Measurements from ENCODE around the gene IL25. TPM values are rescaled to one million over a fixed set of nuclear protein-coding genes. Genes with fewer than 3 reads are reported as not detected.

IL25 gene
- total and polyA plus RNA-seq, 2 of the 4 experiments (the other 2 are of a cell fraction) = not detected

- no peak overlapping the region for H3K18ac ChIP-seq (ENCODE audit: low read depth, low read length)
- no peaks in the 10 kb centered on the region for H3K9me1 ChIP-seq (ENCODE audit: insufficient read depth, low read length)
- H2AK9ac ChIP-seq (replicated peaks; ENCODE audit: low read depth, low read length, poor library complexity) = no peak overlapping the region
- ChIA-PET CTCF (no interaction called here), POLR2A (ENCODE audit: unreplicated experiment) (no interaction called here)
- no peaks in the 10 kb centered on the region for H3K4me1 ChIP-seq (ENCODE audit: control insufficient read depth, insufficient read depth, low read length)
- no peak overlapping the region for H4K91ac ChIP-seq (ENCODE audit: insufficient read depth, low read depth, low read length)
- H3K36me3 ChIP-seq (ENCODE audit: control insufficient read depth, insufficient read depth, low read length) = no peaks in the 10 kb centered on the region
- no peak overlapping the region for H2BK15ac ChIP-seq (ENCODE audit: low read depth, low read length)
- DNase-seq (no peak), ATAC-seq (ENCODE audit: low read depth) (no peak)
- no peak overlapping the region for H2AK5ac ChIP-seq (ENCODE audit: low read depth, low read length)
- peaks cover 56% of the 10 kb centered on the region for H3K27me3 ChIP-seq (ENCODE audit: control insufficient read depth, insufficient read depth, low read length)
- no peak overlapping the region for H3K9ac ChIP-seq (ENCODE audit: low read depth, low read length)
- H3K9me3 ChIP-seq (ENCODE audit: control insufficient read depth, insufficient read depth, low read length) = no peaks in the 10 kb centered on the region
- H3K4me3 ChIP-seq (ENCODE audit: insufficient read depth, low read depth, low read length) = no peak overlapping the region
- dilution Hi-C loops (cut with HindIII; ENCODE audit: low sequenced_read_pairs, unreplicated experiment) = no loop called here
- no peak overlapping the region for H4K5ac ChIP-seq (ENCODE audit: low read depth, low read length)
- H3K79me1 ChIP-seq (ENCODE audit: low read depth in 1 of 2, low read length in 2 of 2) = no peaks in the 10 kb centered on the region
- TF ChIP-seq MAZ (IDR thresholded peaks at IDR 0.05; ENCODE audit: borderline replicate concordance, low read depth, low read length) (no peak), CEBPB (IDR thresholded peaks at IDR 0.05; ENCODE audit: low read depth, low read length) (no peak), MXI1 (IDR thresholded peaks at IDR 0.05; ENCODE audit: borderline replicate concordance, low read depth, low read length) (no peak), FOS (IDR thresholded peaks at IDR 0.05; ENCODE audit: low read depth, low read length) (no peak), CHD1 (IDR thresholded peaks at IDR 0.05; ENCODE audit: low read depth, low read length) (no peak), RFX5 (IDR thresholded peaks at IDR 0.05; ENCODE audit: low read depth, low read length) (no peak), RCOR1 (IDR thresholded peaks at IDR 0.05; ENCODE audit: insufficient replicate concordance, low read length) (no peak), MAFK (IDR thresholded peaks at IDR 0.05; ENCODE audit: low read depth, low read length) (no peak)
- TF ChIP-seq, protein P1, sequence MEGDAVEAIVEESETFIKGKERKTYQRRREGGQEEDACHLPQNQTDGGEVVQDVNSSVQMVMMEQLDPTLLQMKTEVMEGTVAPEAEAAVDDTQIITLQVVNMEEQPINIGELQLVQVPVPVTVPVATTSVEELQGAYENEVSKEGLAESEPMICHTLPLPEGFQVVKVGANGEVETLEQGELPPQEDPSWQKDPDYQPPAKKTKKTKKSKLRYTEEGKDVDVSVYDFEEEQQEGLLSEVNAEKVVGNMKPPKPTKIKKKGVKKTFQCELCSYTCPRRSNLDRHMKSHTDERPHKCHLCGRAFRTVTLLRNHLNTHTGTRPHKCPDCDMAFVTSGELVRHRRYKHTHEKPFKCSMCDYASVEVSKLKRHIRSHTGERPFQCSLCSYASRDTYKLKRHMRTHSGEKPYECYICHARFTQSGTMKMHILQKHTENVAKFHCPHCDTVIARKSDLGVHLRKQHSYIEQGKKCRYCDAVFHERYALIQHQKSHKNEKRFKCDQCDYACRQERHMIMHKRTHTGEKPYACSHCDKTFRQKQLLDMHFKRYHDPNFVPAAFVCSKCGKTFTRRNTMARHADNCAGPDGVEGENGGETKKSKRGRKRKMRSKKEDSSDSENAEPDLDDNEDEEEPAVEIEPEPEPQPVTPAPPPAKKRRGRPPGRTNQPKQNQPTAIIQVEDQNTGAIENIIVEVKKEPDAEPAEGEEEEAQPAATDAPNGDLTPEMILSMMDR (conservative IDR thresholded peaks at IDR 0.05; ENCODE audit: low read depth, low read length) = no peak
- TF ChIP-seq, protein P2, sequence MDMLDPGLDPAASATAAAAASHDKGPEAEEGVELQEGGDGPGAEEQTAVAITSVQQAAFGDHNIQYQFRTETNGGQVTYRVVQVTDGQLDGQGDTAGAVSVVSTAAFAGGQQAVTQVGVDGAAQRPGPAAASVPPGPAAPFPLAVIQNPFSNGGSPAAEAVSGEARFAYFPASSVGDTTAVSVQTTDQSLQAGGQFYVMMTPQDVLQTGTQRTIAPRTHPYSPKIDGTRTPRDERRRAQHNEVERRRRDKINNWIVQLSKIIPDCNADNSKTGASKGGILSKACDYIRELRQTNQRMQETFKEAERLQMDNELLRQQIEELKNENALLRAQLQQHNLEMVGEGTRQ (IDR thresholded peaks at IDR 0.05; ENCODE audit: low read depth, low read length) = no peak
- no peak overlapping the region for H4K8ac ChIP-seq (ENCODE audit: low read depth in 2 of 2, low read length in 2 of 2)
- WGBS, 2 experiments (ENCODE audit: extremely low coverage in 2 of 2, insufficient read length in 1 of 2) = 74% methylated on average over 11 of the region's 15 CpGs; no CpG with 5 or more reads in 1 of the 2 experiments
- BruUV-seq (replicated peaks) = no TSS peak
- intact Hi-C loops (cut with micrococcal nuclease) = no loop called here
- no peak overlapping the region for H3K23ac ChIP-seq (ENCODE audit: low read depth, low read length)
- no peaks in the 10 kb centered on the region for H4K20me1 ChIP-seq (ENCODE audit: insufficient read depth, low read length)
- no peak overlapping the region for H2AFZ ChIP-seq (replicated peaks; ENCODE audit: low read length, poor library complexity)
- in situ Hi-C loops (cut with MboI; ENCODE audit: low sequenced_read_pairs) = no loop called here
- H3K4me2 ChIP-seq (ENCODE audit: low read depth, low read length) = no peak overlapping the region
- H3K4ac ChIP-seq (ENCODE audit: low read depth, low read length) = no peak overlapping the region
- no peak overlapping the region for H2BK5ac ChIP-seq (ENCODE audit: low read depth, low read length, poor library complexity, severe bottlenecking)
- no peak overlapping the region for H3K14ac ChIP-seq (replicated peaks; ENCODE audit: low read depth, low read length)
- no peak overlapping the region for H2BK120ac ChIP-seq (ENCODE audit: low read depth, low read length)
- H2BK20ac ChIP-seq (ENCODE audit: low read depth, low read length) = no peak overlapping the region
- H3K56ac ChIP-seq (ENCODE audit: extremely low read depth, insufficient read depth, low read length) = no peak overlapping the region
- no peak overlapping the region for H3K27ac ChIP-seq (ENCODE audit: insufficient read depth, low read length)
These were observed 34.2 kb downstream of the IL25 start for GRCh38 chr14:23406725-23407355.
